Medulla oblongata (tissue), 1 donor: Measurements from ENCODE around the gene RASGRP2.

Source experiments
- DNase-seq: peaks from one replicate; pipeline ENCODE4 v3.0.0-alpha.2; 2015; ENCODE audit errors: extremely low spot score

The RASGRP2 gene

DNA sequence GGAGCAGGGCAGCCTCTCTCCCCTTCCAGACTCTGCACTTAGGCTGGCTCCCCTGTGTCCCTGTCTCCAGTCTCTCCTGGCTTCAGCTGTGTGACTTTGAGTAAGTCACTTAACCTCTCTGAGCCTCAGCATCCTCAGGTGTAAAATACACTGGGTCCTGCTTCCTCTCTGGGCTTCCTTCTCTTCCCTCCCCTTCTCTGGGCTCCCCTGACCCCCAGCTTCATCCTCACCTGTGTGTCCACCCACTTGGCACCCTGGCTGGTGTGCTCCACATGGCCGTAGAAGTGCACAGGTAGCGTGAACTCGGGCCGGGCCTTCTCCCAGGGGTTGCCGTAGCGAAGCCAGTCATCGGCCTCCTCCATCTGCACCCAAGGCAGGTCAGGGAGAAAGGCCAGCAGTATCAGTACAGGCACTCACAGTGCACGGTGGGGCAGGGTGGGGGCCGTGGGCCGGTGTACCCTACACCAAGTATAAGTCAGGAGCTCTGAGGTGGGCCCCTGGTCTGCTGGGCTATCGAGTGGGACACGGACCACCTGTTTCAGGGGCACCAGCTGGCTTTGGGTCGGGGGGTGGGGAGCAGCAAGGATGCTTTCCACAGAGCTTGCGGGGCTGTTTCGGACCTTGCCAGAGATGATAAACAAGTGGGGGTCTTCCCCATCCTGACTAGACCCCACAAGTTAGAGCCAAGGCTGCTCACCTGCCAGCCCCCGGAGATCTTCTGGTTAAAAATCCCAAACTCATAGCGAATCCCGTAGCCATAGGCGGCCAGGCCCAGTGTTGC, 13.8 kb upstream of the RASGRP2 start:
- DNase-seq = no peak

DNA sequence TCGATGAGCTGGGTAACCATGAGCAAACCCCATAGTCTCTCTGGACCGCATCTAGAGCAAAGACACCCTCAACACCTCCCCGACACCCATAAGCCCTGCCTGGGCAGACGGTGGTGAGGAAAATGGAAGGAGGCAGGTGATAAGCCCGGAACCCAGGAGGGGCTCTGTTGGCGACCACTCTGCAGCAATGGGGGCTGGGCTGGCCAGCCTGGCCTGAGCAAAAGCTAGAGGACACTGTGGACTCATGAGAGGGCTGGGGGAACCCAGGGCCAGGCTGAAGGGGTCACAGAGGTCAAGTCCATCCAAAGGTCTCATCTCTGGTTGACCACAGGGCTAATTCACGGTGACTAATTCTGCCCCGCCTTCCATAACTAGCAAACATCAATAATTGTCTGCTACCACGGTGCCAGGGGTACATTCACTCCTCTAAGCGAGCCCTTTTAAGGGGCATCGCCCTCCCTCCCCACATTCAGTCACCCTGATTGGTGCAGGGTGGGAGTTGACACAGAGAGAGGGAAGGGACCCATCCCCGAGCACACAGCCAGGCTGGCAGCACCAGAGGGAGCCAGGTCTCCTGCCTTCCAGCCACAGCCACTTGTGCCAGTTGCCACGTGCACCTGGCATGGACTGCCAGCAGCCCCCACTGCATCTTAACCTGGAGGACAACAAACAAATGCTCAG, 11.9 kb upstream of the RASGRP2 start:
- DNase-seq = no peak

DNA sequence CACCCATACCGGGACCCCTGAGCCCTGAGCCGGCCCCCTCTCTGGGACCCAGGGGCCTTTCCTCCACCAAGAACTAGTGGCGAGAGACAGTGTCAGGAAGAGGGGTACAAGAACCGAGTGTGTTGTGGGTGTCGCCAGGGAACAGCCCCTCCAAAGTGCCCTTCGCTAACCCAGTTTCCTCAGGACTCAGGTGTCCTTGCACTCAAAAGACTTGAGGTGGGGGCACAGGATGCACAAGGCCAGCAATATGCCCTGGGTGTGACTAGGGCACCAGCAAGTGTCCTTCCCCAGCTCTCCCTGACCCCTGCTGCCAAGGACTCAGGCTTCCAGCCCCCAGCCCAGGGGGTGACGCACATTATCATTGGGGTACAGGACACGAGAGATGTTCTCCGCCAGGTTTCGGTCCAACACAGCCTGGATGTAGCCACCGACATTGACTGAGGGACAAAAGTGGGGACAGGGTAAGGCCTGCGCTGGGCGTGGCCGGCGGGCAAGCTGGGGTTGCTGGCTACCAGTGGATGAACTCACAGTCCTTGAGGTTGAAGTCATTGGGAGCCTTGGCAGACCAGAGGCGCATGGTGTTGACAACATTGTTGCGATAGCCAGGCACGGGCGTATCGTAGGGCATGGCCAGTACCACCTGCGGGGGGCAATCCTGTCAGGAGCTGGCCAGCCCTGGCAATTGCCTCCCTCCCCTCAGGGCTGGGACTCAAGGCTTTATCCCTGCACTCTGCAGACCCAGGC, 11.1 kb upstream of the RASGRP2 start:
- DNase-seq = no peak

DNA sequence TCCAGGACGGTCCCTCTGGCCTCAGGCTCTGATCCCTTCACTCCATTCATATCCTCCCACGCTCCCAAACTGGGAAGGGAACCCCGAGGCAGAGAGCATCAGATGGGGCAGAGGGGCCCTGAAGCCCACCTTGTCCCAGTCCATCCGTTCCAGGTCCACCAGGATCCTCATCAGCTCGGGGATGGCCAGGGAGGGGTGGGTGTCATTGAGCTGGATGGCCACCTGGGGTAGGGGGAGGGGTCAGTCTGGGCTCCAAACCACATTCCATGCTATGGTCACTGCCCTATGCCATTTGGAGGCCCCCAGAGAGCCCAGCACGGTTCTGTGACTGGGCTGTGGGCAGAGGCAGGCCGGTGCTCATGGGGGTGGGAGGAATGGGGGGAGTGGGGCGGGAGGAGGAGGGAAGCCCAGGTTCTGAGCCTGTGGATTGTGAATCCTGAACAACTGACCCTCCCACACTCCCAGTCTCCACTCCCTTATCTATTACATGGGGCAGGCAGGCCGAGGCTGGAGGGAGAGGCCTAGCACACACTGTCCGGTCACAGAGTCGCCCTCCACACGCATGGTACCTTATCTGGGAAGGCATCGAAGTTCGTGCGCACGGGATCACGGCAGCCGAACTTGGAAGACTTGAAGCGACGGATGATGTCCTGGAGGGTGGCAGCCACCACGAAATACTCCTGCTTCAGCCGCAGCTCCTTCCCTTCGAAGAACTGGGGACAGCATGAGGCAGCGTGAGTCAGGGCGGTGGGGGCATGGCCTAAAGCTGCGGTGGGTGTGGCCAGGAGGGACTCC, 10.4 kb upstream of the RASGRP2 start:
- no peak for DNase-seq

DNA sequence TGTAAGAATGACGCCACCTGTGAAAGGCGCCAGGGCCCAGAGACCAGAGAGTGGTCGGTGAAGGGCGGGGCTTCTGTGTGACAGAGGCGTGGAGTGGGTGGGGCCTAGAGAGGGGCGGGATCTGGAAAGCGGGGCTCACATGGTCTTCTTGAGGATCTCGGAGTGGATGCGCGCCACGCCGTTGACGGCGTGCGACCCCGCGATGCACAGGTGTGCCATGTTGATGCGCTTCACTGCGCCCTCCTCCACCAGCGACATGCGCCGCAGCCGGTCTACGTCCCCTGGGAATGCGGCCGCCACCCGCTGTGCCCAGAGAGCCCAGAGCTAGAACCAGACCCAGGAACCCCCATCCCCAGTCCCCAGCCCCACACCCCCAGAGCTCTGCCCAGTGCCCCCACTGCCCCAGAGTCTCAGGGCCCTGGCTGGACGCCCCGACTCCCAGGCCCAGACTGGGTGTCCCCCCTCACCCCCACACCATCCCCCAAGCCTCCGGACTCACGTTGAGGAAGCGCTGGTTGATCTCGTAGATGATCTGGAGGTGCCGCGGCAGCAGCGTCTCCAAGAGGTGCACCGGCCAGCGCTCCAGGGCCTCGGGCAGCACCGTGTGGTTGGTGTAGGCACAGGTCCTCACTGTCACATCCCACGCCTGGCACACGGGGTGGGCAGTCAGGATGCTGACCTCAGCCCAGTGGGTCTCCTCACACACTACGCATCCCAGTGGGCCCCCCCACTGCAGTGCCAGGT, 9.6 kb upstream of the RASGRP2 start:
- no peak for DNase-seq

DNA sequence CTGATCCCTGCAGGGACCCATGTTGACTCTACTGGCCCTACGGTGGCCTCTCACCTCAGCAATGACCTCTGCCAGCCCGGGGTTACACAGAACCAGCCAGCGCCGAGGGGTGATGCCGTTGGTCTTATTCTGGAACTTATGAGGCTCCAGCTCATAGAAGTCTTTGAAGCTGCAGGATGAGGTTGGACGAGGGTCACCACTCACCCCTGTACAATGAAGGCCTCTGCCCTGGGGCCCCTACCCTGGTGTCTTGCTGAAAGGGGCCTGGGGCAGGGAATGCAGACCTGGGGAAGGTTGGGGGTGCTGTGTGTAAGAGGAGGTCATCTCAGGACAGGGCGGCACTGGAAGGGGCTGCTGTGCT, 9.1 kb upstream of the RASGRP2 start:
- DNase-seq = no peak

DNA sequence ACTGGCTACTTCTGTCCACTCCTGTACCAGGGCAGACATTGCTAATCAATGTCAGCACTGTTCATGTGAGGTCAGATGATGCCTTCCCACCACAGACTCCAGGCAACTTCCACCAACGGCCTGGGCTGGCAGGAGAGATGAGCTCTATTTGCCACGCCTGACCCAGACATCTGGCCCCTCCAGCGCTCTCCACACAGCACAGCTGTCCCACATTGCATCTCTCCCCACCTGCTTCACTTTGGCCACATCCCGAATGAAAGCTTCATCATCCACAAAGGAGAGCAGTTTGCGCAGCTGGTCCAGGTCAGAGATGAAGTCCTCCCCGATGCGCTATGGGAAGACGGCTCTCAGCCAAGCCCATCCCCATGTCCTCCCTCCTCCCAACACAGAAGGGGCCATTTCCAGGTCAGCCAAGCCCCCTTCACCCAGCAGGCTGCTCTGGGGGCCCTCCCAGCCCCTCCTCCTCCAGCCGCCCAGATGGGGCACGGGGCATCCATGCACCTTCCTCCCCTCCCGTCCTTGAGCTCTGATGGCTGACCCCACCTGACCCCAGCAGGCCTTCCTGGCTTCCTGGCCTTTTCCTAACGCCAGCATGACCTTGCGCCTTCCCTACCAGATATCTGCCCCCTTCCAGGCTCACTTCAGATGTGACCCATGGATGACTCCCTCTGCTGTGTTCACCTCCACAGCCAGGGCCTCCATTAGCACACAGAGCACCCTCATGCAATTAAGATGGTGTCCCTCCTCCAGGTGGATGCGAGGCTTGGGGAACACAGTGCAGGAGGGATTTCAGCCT, 8.4 kb upstream of the RASGRP2 start:
- DNase-seq = no peak

DNA sequence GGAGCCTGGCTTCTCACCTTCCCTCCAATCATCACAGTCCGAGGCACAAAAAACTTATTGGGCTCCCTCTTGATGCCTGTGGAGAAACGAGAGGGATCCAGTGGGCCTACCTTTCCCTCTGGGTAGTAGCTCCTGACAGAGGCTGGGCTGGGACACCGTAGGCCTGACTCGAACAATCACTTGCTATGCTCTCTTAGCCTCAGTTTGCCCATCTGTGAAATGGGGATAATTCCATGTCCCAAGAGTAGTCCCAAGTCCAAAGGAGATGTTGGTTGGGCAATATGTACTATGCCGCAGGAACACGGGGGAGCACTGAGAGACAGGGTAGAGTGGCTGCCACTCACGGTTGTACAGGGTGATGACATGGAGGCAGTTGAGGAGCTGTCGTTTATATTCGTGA, 7.6 kb upstream of the RASGRP2 start:
- no peak for DNase-seq

DNA sequence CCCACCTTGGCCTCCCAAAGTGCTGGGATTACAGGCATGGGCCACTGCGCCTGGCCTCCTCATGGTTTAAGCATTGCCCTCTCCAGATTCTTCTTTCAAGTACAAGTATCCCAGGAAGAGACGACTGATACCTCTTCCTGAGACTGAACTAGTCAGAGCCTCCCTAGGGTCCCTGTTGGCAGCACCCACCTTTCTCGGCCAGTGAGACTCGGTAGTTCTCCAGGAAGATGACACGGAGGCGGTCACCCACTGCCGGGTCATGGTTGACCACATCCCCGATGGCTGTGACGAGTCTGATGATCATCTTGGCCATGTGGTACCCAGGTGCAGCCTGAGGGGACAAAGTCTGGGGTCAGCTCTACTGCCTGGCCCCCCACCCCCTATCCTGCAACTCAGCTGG, 7.2 kb upstream of the RASGRP2 start:
- DNase-seq = no peak

DNA sequence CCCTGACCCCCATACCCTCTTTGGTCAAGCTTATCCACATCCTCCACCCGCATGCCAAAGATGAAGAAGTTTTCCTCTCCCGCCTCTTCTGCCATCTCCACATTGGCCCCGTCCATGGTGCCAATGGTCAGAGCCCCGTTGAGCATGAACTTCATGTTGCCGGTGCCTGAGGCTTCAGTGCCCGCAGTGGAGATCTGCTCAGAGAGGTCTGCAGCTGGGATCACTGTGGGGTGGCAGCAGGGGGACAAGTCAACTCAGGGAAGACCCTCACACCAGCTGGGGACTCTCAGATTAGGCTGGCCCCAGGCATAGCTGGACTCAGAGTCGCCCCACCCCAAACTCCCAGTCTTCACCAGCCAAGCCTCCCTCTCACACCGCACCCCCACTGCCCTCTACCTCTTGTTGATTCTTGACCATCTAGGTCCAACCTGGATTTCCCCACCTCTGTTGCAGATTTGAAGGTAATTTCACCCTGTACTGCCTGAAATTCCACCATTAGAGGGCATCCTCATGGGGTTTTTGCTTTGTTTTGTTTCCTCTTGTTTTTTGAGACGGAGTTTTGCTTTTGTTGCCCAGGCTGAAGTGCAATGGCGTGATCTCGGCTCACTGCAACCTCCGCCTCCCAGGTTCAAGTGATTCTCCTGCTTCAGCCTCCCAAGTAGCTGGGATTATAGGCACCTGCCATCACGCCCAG, 6.6 kb upstream of the RASGRP2 start:
- DNase-seq = no peak

DNA sequence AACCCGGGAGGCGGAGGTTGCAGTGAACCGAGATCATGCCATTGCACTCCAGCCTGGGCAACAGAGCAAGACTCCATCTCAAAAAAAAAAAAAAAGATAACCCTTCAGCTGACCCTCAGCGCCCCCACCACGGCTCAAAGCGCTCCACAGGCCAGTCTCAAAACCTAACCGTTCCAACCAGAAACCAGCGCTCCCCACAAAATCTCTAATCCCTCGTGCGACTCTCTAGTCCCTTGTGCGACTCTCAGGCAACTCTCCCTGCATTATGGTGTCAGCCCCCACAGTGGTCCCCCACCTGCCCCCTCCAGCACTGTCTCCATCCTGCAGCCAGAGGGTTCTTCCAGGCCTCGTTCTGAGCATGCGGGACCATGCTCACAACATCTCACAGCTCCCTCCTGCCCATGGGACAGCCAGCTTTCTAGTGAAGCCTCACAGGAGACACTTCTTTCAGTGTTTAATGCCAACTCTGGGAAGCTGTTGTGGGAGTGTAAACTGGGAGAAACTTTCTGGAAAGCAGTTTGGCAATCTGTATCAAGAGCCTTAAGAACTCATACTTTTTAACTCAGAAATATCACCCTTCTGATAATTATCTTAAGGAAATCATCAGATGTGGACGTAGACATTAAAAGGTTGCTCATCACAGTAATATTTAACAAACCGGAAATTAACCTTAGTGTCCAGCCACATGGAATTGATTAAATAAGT, 4.2 kb upstream of the RASGRP2 start:
- no peak for DNase-seq

DNA sequence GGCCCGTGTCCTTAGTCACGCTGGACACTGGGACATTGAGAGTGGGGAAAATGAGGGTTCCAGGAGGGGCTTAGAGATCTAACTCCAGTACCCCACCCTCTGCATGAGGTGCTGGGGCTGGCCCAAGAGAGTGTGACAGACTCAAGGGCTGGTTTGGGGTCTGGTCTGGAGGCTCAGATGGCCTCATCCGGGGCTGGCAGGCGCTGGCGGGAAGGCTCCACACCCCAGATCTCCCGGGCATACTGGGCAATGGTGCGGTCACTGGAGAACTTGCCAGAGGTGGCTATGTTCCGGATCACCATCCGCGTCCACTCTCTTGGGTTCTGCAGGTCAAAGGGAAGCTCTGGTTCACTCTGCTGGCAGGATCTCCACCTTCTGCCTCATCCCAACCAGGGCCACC, 2.5 kb upstream of the RASGRP2 start:
- DNase-seq = no peak

DNA sequence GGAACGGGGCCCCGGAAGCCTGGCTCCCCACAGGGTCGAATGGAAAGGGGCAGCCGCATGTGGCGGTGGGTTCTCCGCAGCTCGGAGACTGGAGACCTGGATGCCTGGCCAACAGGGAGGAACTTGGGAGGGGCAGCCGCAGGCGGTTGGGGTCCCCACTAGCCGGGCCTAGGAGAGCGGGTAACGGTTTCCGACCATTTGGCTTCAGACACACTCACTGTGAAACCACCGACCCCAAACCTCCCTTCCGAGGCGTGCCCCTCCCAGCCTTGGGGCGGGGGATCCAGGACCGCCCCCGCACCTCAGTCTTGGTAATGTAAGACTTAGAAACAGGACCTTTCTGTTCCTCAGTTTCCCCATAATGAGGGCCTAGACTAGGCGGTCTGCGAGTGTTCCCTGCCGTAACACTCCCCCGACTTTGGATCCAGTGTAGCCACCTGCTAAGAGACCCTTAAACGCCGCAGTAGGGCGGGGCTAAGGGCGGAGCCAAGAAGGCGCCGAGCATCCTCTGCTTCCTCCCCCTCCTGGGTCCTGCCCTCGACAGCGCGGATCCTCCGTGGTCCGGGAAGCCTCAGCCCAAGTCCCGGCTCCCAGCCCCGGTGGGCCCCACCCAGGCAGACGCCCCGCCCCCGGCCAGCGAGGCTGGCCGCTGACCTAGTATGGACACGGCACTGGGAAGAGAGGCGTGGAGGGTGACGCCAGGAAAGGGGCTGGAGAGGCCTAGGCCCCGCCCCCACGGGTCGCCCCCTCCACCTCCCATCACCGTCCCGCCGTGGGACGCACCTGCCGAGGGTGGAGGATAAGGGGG, 1.8 kb upstream of the RASGRP2 start:
- peak; percentile 54 for DNase-seq

DNA sequence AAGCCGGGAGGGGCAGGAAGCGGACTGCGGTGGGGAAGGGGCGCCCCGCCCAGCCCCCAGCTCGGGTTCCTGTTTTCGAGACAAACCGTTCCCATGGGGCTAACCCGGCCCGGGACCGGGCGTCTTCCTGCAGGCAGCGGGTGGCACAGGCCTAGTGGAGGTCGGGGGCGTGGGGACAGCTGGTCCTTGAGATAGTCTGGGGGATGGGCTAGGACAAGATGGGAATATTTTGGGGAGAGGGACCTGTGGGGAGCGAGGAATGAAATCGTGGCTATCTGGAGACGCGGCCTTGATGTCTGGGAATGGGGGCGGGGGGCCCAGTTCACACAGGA, 1.2 kb upstream of the RASGRP2 start:
- no peak for DNase-seq

DNA sequence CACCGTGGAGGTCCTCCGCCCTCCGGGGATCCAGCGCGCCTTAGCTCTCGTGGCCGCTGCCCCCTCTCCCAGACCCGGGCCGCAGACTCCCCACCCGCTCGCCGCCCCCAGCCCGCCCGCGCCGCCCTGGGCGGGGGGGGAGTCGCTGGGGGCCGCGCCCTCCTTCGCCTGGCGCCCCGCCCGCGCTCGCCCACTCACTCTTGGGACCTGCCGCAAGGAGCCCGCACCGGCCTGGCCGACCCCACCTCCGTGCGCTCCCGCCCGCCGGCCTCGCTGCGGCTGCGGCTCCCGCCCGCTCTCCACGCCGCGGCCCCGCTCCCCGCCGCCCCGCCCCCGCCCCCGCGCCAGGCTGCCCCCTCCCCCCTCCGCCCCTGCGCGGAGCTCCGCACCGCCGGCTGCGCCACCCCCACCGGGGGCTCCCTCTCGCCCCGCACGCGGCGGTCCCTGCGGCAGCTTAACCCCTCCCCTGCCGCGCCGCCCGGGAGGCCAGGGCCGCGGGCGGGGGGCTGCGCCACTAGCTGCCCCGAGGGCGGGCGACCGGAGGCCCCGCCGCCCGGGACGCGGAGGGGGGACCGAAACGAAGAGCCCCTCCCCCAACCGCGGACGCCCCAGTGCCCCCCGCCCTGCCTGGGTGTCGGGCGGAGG, 724 bp upstream of the RASGRP2 start:
- no peak for DNase-seq

DNA sequence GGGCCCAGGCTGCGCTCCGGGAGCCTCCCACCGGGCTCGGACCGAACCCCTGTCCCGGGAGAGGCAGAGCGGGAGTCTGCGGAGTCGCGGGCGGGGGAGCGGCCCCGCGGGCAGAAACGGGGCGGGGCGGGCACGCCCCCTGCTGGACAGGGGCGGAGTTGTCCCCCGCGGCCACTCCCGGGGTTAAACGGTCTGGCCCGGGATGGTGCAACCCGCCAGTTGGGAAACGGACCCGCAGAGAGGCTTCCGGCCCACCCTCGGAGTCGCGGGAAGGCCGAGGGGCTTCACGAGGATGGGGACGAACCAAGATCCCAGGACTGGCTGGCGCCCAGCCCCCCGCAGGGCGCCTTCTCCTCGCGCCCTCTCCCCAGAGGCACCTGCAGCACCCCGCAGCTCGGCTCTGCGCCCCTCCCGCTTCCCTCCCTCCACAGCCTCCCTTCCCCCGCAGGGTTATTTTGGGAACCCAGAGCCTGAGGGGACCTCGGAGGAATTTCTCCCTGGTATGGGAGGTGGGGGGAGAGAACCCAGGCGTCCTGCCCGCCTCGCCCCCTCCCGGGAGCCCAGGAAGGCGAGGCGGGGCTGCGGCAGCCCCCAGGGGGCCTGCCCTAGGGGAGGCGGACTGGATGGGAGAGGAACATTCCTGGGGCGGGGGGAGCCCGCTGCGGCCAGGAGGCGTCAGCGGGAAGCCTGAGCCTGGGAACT, 902 bp downstream of the RASGRP2 start:
- peak; percentile 44 for DNase-seq

DNA sequence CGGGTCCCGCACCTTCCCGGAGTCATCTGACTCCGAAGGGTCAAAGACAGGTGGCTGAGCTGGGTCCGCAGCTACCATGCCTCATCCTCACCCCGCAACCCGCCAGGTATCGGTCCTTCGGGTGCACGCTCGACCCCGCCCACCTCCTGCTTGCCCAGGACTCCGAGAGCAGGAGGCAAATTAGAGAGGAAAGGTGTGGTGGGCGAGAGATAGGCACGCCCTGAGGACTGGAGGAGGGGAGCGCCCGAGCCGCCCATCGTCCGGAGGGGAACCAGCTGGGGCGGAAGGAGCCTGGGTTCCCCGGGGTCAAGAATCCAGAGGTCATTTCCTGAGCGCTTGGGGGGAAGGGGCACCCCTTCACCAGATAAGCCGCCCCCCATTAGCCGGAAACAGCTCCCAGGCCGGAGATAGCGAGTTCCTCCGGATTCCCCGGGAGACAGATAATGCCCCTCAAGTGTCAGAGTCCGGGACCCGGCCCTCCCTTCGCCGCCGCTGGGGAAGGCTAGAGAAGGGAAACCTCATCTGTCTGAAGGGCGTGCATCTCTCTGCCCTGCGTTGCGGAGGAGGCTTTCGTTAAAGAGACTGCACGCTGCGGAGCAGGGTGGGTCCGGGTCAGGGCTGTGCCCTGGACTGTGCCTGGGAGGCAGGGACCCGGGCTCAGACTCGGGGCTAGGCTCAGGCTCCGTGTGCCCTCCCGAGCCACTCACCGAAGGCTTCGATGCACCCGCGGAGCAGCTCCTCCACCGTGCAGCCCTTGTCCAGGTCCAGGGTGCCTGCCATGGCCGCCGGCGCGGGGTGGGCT, 1.7 kb downstream of the RASGRP2 start:
- DNase-seq = no peak
